HEK293 (cell line): Measurements from ENCODE around the gene ZNF469.

Experiments used
- CTCF ChIA-PET: fragments of 350-600 bp; formaldehyde crosslinking; extraction: SDS; loops from one replicate; lab custom pipeline; 2021; ENCODE audit warnings: antibody characterized with exemption; lab: Yijun Ruan, JAX
- POLR2A ChIA-PET: fragments of 300-600 bp; formaldehyde crosslinking; extraction: SDS; loops from one replicate; lab custom pipeline; 2020; ENCODE audit warnings: antibody characterized with exemption, inconsistent platforms; lab: Yijun Ruan, JAX
- H3K27ac ChIP-seq: fragments of 200-500 bp; sonication (Bioruptor generic); 2 replicates; pipeline ENCODE4 v1.5.1; 2014; ENCODE audit warnings: low read depth, low read length, control low read depth, inconsistent platforms; ENCODE audit errors: extremely low read depth
- H3K36me3 ChIP-seq, 2 experiments: fragments of 200-500 bp in 1 of 2; sonication (Bioruptor generic) in 1 of 2; 1 replicate in 1 of 2; 2 replicates in 1 of 2; pipeline ENCODE4 v1.5.1; 2014 to 2017; ENCODE audit warnings: inconsistent platforms in 2 of 2, low read length in 2 of 2; ENCODE audit not compliant: control insufficient read depth in 2 of 2, insufficient read depth in 1 of 2
- H3K4me1 ChIP-seq: fragments of 200-500 bp; sonication (Bioruptor generic); 2 replicates; pipeline ENCODE4 v1.5.1; 2014; ENCODE audit warnings: mild to moderate bottlenecking, low read length, inconsistent platforms; ENCODE audit not compliant: control insufficient read depth, insufficient read depth
- H3K4me3 ChIP-seq: 2 replicates; pipeline ENCODE4 v1.5.1; 2011; ENCODE audit warnings: low read depth, mild to moderate bottlenecking, control low read depth, low read length, moderate library complexity
- H3K9me3 ChIP-seq: fragments of 200-500 bp; sonication (Bioruptor generic); 2 replicates; pipeline ENCODE4 v1.5.1; 2014; ENCODE audit warnings: low read depth, low read length, inconsistent platforms; ENCODE audit not compliant: control insufficient read depth, insufficient read depth
- MZF1 ChIP-seq: fragments of 450-650 bp; formaldehyde crosslinking; IDR thresholded peaks from 2 replicates; pipeline ENCODE4 v1.5.1; 2017; ENCODE audit warnings: missing biosample characterization, missing genetic modification characterization, borderline replicate concordance
- SALL2 ChIP-seq: fragments of 450-650 bp; formaldehyde crosslinking; IDR thresholded peaks from 2 replicates; pipeline ENCODE4 v1.5.0; 2017; ENCODE audit warnings: missing biosample characterization, mild to moderate bottlenecking, missing genetic modification characterization, borderline replicate concordance
- ZFP41 ChIP-seq: fragments of 450-650 bp; formaldehyde crosslinking; IDR thresholded peaks from 2 replicates; pipeline ENCODE4 v1.5.1; 2016; ENCODE audit warnings: missing biosample characterization, missing genetic modification characterization, borderline replicate concordance
- ZNF10 ChIP-seq: fragments of 450-650 bp; formaldehyde crosslinking; IDR thresholded peaks from 2 replicates; pipeline ENCODE4 v1.5.1; 2017; ENCODE audit warnings: missing biosample characterization, missing genetic modification characterization
- ZNF157 ChIP-seq: fragments of 450-650 bp; formaldehyde crosslinking; IDR thresholded peaks from 2 replicates; pipeline ENCODE4 v1.5.1; 2016; ENCODE audit warnings: missing biosample characterization, missing genetic modification characterization
- ZNF266 ChIP-seq: fragments of 450-650 bp; formaldehyde crosslinking; IDR thresholded peaks from 2 replicates; pipeline ENCODE4 v1.5.1; 2016; ENCODE audit warnings: missing biosample characterization, missing genetic modification characterization, low read depth
- ZNF37A ChIP-seq: fragments of 450-650 bp; IDR thresholded peaks from 2 replicates; pipeline ENCODE4 v1.5.1; 2018; ENCODE audit warnings: missing biosample characterization, missing genetic modification characterization
- ZNF48 ChIP-seq: fragments of 450-650 bp; formaldehyde crosslinking; IDR thresholded peaks from 2 replicates; pipeline ENCODE4 v1.5.1; 2016; ENCODE audit warnings: missing biosample characterization, missing genetic modification characterization
- ZSCAN30 ChIP-seq: fragments of 450-650 bp; IDR thresholded peaks from 2 replicates; pipeline ENCODE4 v1.5.1; 2018; ENCODE audit warnings: missing biosample characterization, mild to moderate bottlenecking, missing genetic modification characterization, moderate library complexity
- TF ChIP-seq, protein P1 (sequence below): fragments of 450-650 bp; formaldehyde crosslinking; IDR thresholded peaks from 2 replicates; pipeline ENCODE4 v1.5.1; 2016; ENCODE audit warnings: missing biosample characterization, missing genetic modification characterization
- TF ChIP-seq, protein P2 (sequence below): fragments of 450-650 bp; formaldehyde crosslinking; IDR thresholded peaks from 2 replicates; pipeline ENCODE4 v1.5.1; 2016; ENCODE audit warnings: missing biosample characterization, missing genetic modification characterization
- TF ChIP-seq, protein P3 (sequence below): fragments of 450-650 bp; formaldehyde crosslinking; IDR thresholded peaks from 2 replicates; pipeline ENCODE4 v1.5.1; 2016; ENCODE audit warnings: missing biosample characterization, missing genetic modification characterization
- TF ChIP-seq, protein P4 (sequence below): fragments of 450-650 bp; formaldehyde crosslinking; IDR thresholded peaks from 2 replicates; pipeline ENCODE4; 2016; ENCODE audit warnings: missing biosample characterization, missing genetic modification characterization
- TF ChIP-seq, protein P5 (sequence below): fragments of 450-650 bp; formaldehyde crosslinking; IDR thresholded peaks from 2 replicates; pipeline ENCODE4 v1.5.1; 2016; ENCODE audit warnings: missing biosample characterization, missing genetic modification characterization
- TF ChIP-seq, protein P6 (sequence below): fragments of 450-650 bp; formaldehyde crosslinking; optimal IDR thresholded peaks from 2 replicates; pipeline ENCODE3; 2016; ENCODE audit warnings: missing biosample characterization, mild to moderate bottlenecking, missing genetic modification characterization
- TF ChIP-seq, protein P7 (sequence below): fragments of 450-650 bp; formaldehyde crosslinking; IDR thresholded peaks from 2 replicates; pipeline ENCODE4 v1.5.1; 2016; ENCODE audit warnings: missing biosample characterization, missing genetic modification characterization

ZNF469 gene

DNA sequence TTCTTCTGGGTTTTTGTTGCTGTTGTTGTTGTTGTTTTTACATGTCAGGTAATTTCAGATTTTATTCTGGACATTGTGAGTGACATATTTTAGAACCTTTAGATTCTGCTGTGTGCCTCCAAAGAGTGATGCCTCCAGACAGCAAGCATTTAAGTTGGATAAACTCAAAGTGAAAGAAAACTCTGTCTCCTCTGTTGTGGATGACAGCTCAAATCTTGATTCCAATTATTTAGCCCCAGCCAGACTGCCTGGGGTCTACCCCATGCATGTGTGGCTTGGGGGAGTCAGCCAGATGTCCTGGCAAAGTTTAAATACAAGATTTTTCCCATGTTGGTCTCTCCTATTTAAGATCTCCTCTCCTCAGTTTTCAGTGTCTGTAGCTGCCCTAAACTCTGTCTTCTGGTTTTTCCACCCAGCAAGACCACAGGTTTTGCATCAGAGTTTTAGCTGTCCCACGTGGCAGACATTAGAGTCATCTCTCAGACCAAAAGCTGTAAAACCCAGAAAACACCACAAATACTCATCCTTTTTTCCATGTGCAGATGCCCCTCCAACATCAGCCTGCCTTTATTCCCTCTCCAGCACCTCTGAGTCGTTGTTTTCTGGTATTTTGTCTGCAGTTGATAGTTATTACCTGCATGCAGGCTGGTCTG, 19.4 kb upstream of the ZNF469 start:
- ChIA-PET CTCF (interaction anchor here (1.8 kb wide), 1 partner anchor 75 kb away, joined by 8 read pairs; no protein-coding TSS in a partner anchor), POLR2A (no interaction called here)
- TF ChIP-seq SALL2 (no peak), ZNF157 (tag by site-specific recombination) (no peak), ZNF10 (tag by site-specific recombination) (no peak)
- TF ChIP-seq, protein P1, sequence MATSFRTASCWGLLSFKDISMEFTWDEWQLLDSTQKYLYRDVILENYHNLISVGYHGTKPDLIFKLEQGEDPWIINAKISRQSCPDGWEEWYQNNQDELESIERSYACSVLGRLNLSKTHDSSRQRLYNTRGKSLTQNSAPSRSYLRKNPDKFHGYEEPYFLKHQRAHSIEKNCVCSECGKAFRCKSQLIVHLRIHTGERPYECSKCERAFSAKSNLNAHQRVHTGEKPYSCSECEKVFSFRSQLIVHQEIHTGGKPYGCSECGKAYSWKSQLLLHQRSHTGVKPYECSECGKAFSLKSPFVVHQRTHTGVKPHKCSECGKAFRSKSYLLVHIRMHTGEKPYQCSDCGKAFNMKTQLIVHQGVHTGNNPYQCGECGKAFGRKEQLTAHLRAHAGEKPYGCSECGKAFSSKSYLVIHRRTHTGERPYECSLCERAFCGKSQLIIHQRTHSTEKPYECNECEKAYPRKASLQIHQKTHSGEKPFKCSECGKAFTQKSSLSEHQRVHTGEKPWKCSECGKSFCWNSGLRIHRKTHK (tag by site-specific recombination) = peak; percentile 69
- Histone ChIP-seq H3K4me3 (no peak overlapping the region), H3K4me1 (no peaks in the 10 kb centered on the region), H3K9me3 (no peaks in the 10 kb centered on the region), H3K27ac (no peak overlapping the region), H3K36me3 (no peaks in the 10 kb centered on the region)

DNA sequence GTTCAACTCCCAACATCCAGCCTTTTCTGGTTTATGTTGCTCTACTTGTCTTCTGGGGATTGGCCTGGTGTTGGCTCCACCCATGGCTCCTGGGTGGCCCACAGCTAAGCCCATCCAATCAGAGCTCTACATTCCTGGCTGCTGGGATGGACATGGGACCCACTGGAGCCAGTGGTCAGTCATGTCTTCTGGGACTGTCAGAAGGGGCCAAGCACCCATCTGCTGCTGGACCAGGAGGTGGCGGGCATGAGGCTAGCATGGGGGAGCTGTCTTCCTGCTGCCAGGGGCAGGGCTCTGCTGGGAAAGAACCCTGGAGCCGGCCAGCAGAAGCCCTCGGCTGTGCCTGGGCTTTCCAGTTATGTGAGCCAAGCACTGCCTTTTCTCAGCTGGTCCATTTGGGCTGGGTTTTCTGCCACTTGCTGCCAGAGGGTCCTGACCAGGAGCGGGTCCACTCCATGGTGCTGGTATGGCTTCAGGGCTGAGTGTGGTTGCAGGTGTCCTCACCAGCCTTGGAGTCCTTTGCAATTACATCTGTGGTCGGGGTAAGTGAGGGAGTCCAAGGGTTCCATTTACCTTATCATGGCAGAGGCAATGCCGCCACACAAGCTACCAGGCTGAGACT, 17.4 kb upstream of the ZNF469 start:
- TF ChIP-seq, protein P2, sequence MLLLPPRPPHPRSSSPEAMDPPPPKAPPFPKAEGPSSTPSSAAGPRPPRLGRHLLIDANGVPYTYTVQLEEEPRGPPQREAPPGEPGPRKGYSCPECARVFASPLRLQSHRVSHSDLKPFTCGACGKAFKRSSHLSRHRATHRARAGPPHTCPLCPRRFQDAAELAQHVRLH = no peak
- TF ChIP-seq, protein P3, sequence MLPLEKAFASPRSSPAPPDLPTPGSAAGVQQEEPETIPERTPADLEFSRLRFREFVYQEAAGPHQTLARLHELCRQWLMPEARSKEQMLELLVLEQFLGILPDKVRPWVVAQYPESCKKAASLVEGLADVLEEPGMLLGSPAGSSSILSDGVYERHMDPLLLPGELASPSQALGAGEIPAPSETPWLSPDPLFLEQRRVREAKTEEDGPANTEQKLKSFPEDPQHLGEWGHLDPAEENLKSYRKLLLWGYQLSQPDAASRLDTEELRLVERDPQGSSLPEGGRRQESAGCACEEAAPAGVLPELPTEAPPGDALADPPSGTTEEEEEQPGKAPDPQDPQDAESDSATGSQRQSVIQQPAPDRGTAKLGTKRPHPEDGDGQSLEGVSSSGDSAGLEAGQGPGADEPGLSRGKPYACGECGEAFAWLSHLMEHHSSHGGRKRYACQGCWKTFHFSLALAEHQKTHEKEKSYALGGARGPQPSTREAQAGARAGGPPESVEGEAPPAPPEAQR (tag by site-specific recombination) = no peak
- TF ChIP-seq MZF1 (tag by site-specific recombination) = no peak
- TF ChIP-seq ZSCAN30 (tag by site-specific recombination) = no peak
- no peak for TF ChIP-seq ZNF37A (tag by site-specific recombination)
- TF ChIP-seq ZNF266 (tag by site-specific recombination) = no peak
- TF ChIP-seq, protein P4, sequence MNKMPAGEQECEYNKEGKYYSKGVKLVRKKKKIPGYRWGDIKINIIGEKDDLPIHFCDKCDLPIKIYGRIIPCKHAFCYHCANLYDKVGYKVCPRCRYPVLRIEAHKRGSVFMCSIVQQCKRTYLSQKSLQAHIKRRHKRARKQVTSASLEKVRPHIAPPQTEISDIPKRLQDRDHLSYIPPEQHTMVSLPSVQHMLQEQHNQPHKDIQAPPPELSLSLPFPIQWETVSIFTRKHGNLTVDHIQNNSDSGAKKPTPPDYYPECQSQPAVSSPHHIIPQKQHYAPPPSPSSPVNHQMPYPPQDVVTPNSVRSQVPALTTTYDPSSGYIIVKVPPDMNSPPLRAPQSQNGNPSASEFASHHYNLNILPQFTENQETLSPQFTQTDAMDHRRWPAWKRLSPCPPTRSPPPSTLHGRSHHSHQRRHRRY (tag by site-specific recombination) = no peak
- TF ChIP-seq, protein P5, sequence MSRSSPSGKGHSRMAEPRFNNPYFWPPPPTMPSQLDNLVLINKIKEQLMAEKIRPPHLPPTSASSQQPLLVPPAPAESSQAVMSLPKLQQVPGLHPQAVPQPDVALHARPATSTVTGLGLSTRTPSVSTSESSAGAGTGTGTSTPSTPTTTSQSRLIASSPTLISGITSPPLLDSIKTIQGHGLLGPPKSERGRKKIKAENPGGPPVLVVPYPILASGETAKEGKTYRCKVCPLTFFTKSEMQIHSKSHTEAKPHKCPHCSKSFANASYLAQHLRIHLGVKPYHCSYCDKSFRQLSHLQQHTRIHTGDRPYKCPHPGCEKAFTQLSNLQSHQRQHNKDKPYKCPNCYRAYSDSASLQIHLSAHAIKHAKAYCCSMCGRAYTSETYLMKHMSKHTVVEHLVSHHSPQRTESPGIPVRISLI (tag by site-specific recombination) = no peak
- TF ChIP-seq ZFP41 = no peak
- TF ChIP-seq, protein P6, sequence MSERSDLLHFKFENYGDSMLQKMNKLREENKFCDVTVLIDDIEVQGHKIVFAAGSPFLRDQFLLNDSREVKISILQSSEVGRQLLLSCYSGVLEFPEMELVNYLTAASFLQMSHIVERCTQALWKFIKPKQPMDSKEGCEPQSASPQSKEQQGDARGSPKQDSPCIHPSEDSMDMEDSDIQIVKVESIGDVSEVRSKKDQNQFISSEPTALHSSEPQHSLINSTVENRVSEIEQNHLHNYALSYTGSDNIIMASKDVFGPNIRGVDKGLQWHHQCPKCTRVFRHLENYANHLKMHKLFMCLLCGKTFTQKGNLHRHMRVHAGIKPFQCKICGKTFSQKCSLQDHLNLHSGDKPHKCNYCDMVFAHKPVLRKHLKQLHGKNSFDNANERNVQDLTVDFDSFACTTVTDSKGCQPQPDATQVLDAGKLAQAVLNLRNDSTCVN (tag by site-specific recombination) = no peak
- TF ChIP-seq ZNF48 (tag by site-specific recombination) = no peak
- TF ChIP-seq, protein P7, sequence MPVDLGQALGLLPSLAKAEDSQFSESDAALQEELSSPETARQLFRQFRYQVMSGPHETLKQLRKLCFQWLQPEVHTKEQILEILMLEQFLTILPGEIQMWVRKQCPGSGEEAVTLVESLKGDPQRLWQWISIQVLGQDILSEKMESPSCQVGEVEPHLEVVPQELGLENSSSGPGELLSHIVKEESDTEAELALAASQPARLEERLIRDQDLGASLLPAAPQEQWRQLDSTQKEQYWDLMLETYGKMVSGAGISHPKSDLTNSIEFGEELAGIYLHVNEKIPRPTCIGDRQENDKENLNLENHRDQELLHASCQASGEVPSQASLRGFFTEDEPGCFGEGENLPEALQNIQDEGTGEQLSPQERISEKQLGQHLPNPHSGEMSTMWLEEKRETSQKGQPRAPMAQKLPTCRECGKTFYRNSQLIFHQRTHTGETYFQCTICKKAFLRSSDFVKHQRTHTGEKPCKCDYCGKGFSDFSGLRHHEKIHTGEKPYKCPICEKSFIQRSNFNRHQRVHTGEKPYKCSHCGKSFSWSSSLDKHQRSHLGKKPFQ (tag by site-specific recombination) = no peak
- no peak overlapping the region for H3K4me3 ChIP-seq
- H3K9me3 ChIP-seq = no peaks in the 10 kb centered on the region
- no peak overlapping the region for H3K27ac ChIP-seq
- ChIA-PET CTCF (interaction anchor here (0.6 to 0.8 kb wide), 2 partner anchors 12 to 457 kb away, joined by 5 read pairs; no protein-coding TSS in a partner anchor), POLR2A (no interaction called here)
- no peaks in the 10 kb centered on the region for H3K36me3 ChIP-seq
- H3K4me1 ChIP-seq = no peaks in the 10 kb centered on the region
